Measurements from ENCODE around the gene EAPP. TPM values are rescaled to one million over a fixed set of nuclear protein-coding genes. Genes with fewer than 3 reads are reported as not detected.
"Not testable (repeated sequence)": the region's sequence is repeated elsewhere in the genome, so short reads cannot be mapped to it uniquely, and the experiment has no call there.

The EAPP gene
- total and polyA plus RNA-seq, 4 donors, result 25.4 to 92.6 (median 32.0) TPM

GRCh38 chr14:34554540-34555250, 15.2 kb upstream of the EAPP start:
- H3K27ac ChIP-seq (ENCODE audit: low read depth in 1 of 2, low read length in 1 of 2), result peak overlapping the region in 1 of 2 donors; percentile 90
- no peak for ATAC-seq (ENCODE audit: insufficient read depth, low FRiP score)
- WGBS, 2 donors, result 60 to 70% methylated on average over 9 of the region's 9 CpGs
- TF ChIP-seq, protein P1, sequence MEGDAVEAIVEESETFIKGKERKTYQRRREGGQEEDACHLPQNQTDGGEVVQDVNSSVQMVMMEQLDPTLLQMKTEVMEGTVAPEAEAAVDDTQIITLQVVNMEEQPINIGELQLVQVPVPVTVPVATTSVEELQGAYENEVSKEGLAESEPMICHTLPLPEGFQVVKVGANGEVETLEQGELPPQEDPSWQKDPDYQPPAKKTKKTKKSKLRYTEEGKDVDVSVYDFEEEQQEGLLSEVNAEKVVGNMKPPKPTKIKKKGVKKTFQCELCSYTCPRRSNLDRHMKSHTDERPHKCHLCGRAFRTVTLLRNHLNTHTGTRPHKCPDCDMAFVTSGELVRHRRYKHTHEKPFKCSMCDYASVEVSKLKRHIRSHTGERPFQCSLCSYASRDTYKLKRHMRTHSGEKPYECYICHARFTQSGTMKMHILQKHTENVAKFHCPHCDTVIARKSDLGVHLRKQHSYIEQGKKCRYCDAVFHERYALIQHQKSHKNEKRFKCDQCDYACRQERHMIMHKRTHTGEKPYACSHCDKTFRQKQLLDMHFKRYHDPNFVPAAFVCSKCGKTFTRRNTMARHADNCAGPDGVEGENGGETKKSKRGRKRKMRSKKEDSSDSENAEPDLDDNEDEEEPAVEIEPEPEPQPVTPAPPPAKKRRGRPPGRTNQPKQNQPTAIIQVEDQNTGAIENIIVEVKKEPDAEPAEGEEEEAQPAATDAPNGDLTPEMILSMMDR (IDR thresholded peaks at IDR 0.05; ENCODE audit: control extremely low read depth, extremely low read depth), result no peak
- peaks cover 0 to 6% (median 0%) of the 10 kb centered on the region in 5 donors for H3K4me1 ChIP-seq (ENCODE audit: control insufficient read depth in 5 of 5, insufficient read depth in 5 of 5, low read length in 5 of 5)
- no peaks in the 10 kb centered on the region for H3K9me3 ChIP-seq (ENCODE audit: control insufficient read depth in 4 of 4, insufficient read depth in 3 of 4, low read length in 3 of 4)
- DNase-seq, result peak; percentile 11 to 40 (median 15)
- no peaks in the 10 kb centered on the region for H3K27me3 ChIP-seq (ENCODE audit: control insufficient read depth in 3 of 3, insufficient read depth in 3 of 3, low read length in 2 of 3)
- H3K4me3 ChIP-seq, result no peak overlapping the region
- no peaks in the 10 kb centered on the region for H3K36me3 ChIP-seq (ENCODE audit: control insufficient read depth in 4 of 4, insufficient read depth in 4 of 4, low read length in 4 of 4)
- no peak overlapping the region for H3K9ac ChIP-seq (ENCODE audit: insufficient read depth in 1 of 2, low read length in 2 of 2)

GRCh38 chr14:34549276-34549966, 9.9 kb upstream of the EAPP start:
- not testable (repeated sequence) for H3K27ac ChIP-seq (ENCODE audit: low read depth in 1 of 2, low read length in 1 of 2); DNase-seq; H3K36me3 ChIP-seq (ENCODE audit: control insufficient read depth in 4 of 4, insufficient read depth in 4 of 4, low read length in 4 of 4); H3K27me3 ChIP-seq (ENCODE audit: control insufficient read depth in 3 of 3, insufficient read depth in 3 of 3, low read length in 2 of 3); H3K4me1 ChIP-seq (ENCODE audit: control insufficient read depth in 5 of 5, insufficient read depth in 5 of 5, low read length in 5 of 5); ATAC-seq (ENCODE audit: insufficient read depth, low FRiP score); H3K9me3 ChIP-seq (ENCODE audit: control insufficient read depth in 4 of 4, insufficient read depth in 3 of 4, low read length in 3 of 4); H3K9ac ChIP-seq (ENCODE audit: insufficient read depth in 1 of 2, low read length in 2 of 2); H3K4me3 ChIP-seq
- 91 to 94% methylated on average over 19 of the region's 19 CpGs for WGBS, 2 donors

DNA sequence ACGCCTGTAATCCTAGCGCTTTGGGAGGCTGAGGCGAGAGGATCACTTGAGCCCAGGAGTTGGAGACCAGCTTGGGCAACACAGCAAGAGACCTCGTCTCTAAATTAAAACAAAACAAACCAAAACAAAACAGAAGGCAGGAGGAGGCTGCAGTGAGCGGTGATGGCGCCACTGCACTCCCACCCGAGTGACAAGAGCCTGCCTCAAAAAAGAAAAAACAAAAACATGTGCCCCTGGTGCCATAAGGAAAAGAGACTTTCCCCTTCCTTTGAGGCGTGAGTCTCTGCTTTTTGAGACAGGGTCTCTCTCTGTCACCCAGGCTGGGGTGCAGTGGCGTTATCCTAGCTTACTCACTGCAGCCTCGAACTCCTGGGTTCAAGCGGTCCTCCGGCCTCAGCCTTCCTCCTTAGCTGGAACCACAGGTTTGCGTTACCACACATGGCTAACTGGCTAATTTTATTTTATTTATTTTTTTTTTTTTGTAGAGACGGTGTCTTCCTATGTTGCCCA, 9.0 kb upstream of the EAPP start:
- Histone ChIP-seq H3K27me3 (ENCODE audit: control insufficient read depth in 3 of 3, insufficient read depth in 3 of 3, low read length in 2 of 3) (no peaks in the 10 kb centered on the region), H3K4me1 (ENCODE audit: control insufficient read depth in 5 of 5, insufficient read depth in 5 of 5, low read length in 5 of 5) (no peaks in the 10 kb centered on the region), H3K9ac (ENCODE audit: insufficient read depth in 1 of 2, low read length in 2 of 2) (no peak overlapping the region), H3K4me3 (no peak overlapping the region), H3K36me3 (ENCODE audit: control insufficient read depth in 4 of 4, insufficient read depth in 4 of 4, low read length in 4 of 4) (no peaks in the 10 kb centered on the region), H3K27ac (ENCODE audit: low read depth in 1 of 2, low read length in 1 of 2) (no peak overlapping the region), H3K9me3 (ENCODE audit: control insufficient read depth in 4 of 4, insufficient read depth in 3 of 4, low read length in 3 of 4) (no peaks in the 10 kb centered on the region)
- DNase-seq (no peak), ATAC-seq (ENCODE audit: insufficient read depth, low FRiP score) (no peak)
- TF ChIP-seq, protein P1 (IDR thresholded peaks at IDR 0.05; ENCODE audit: control extremely low read depth, extremely low read depth), result no peak
- WGBS, 2 donors, result 84 to 90% methylated on average over 14 of the region's 14 CpGs

DNA sequence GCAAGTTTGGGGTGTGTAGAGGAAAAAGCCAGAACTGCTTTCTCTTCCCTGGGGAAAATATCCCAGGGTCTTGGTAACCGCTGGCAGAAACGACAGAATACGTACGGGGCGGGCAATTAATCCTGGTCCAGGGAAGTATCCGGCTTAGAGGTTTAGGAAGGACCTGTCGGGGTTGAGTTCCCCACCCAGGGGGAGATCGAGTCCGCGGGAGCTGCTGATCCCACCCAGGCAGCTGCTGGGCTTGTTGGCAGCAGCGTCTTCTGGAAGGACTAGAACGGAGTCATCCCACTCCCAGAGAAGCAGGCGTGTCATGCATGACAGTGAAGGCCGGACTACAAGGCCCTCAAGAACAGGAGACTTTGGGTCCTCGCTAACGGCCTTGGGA, 7.6 kb upstream of the EAPP start:
- no CpG with 5 or more reads among the region's 16 CpGs for WGBS, 2 donors
- not testable (repeated sequence) for H3K9ac ChIP-seq (ENCODE audit: insufficient read depth in 1 of 2, low read length in 2 of 2); H3K4me3 ChIP-seq; H3K4me1 ChIP-seq (ENCODE audit: control insufficient read depth in 5 of 5, insufficient read depth in 5 of 5, low read length in 5 of 5); H3K36me3 ChIP-seq (ENCODE audit: control insufficient read depth in 4 of 4, insufficient read depth in 4 of 4, low read length in 4 of 4); H3K27me3 ChIP-seq (ENCODE audit: control insufficient read depth in 3 of 3, insufficient read depth in 3 of 3, low read length in 2 of 3); H3K27ac ChIP-seq (ENCODE audit: low read depth in 1 of 2, low read length in 1 of 2); H3K9me3 ChIP-seq (ENCODE audit: control insufficient read depth in 4 of 4, insufficient read depth in 3 of 4, low read length in 3 of 4); DNase-seq
- peak; percentile 0 for ATAC-seq (ENCODE audit: insufficient read depth, low FRiP score)

DNA sequence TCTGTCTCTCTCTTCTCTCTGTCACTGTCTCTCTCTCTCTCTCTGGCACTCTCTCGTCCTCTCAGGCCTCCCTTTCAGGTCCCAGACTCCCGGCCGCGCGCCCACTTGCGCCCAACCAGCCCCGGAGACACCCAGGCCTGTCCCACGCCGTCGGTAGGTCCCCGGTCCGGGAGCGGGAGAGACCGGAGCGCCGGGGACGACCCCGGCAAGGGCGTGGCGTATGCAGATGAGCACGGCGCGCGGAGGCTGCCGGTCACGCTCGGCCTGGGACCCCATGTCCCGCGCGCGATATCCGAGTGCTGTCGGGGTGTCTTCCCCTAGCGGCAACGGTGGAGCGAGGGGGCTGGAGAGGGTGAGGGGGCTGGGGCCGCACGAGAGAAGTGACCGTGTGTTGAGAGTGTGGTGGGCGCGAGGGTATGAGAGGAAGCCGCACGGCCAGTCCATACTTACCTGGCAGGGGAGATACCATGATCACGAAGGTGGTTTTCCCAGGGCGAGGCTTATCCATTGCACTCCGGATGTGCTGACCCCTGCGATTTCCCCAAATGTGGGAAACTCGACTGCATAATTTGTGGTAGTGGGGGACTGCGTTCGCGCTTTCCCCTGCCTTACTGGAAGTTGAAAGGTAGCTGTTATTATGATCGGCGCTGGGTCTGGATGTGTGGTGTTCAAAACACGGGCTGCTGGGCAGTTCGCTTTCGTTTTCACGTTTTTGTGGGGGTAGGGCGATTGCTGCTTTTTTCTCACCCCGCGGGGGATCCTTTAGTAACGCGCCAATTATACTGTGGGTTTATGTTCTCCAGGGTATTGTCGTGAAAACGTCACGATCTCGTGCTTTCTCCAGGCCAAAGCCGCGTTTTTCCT, 7.0 kb upstream of the EAPP start:
- not testable (repeated sequence) for DNase-seq; H3K4me1 ChIP-seq (ENCODE audit: control insufficient read depth in 5 of 5, insufficient read depth in 5 of 5, low read length in 5 of 5); H3K9me3 ChIP-seq (ENCODE audit: control insufficient read depth in 4 of 4, insufficient read depth in 3 of 4, low read length in 3 of 4); H3K36me3 ChIP-seq (ENCODE audit: control insufficient read depth in 4 of 4, insufficient read depth in 4 of 4, low read length in 4 of 4); H3K27me3 ChIP-seq (ENCODE audit: control insufficient read depth in 3 of 3, insufficient read depth in 3 of 3, low read length in 2 of 3); H3K27ac ChIP-seq (ENCODE audit: low read depth in 1 of 2, low read length in 1 of 2); H3K4me3 ChIP-seq; H3K9ac ChIP-seq (ENCODE audit: insufficient read depth in 1 of 2, low read length in 2 of 2)
- peak; percentile 87 for ATAC-seq (ENCODE audit: insufficient read depth, low FRiP score)
- no CpG with 5 or more reads among the region's 68 CpGs for WGBS, 2 donors

Measured in lung (tissue), 12 donors.